NT2/D1 (cell line): ENCODE measurements around the gene MOV10L1.

Experiments used
- DNase-seq: peaks from one replicate; pipeline ENCODE4 v3.0.0-alpha.2; 2011; ENCODE audit warnings: low read depth, low spot score
- H3K27me3 ChIP-seq: 2 replicates; pipeline ENCODE4 v1.6.0; 2011; ENCODE audit warnings: mild to moderate bottlenecking; ENCODE audit not compliant: insufficient read length, insufficient read depth
- H3K36me3 ChIP-seq: 2 replicates; pipeline ENCODE4 v1.6.1; 2011; ENCODE audit warnings: mild to moderate bottlenecking, low read length, mixed read lengths; ENCODE audit not compliant: insufficient read depth, insufficient read length
- H3K4me1 ChIP-seq: 2 replicates; pipeline ENCODE4 v1.5.1; 2011; ENCODE audit not compliant: insufficient read depth, insufficient read length
- H3K4me3 ChIP-seq: 2 replicates; pipeline ENCODE4 v1.5.1; 2011; ENCODE audit warnings: low read depth; ENCODE audit not compliant: insufficient read length
- H3K9ac ChIP-seq: 2 replicates; pipeline ENCODE4 v1.6.0; 2011; ENCODE audit warnings: low read depth; ENCODE audit not compliant: insufficient read length
- H3K9me3 ChIP-seq: 2 replicates; pipeline ENCODE4 v1.5.1; 2011; ENCODE audit warnings: mild to moderate bottlenecking, low read length; ENCODE audit not compliant: insufficient read depth
- SUZ12 ChIP-seq: IDR thresholded peaks from 2 replicates; pipeline ENCODE4 v1.6.1; 2011; ENCODE audit not compliant: insufficient read length, insufficient read depth; ENCODE audit errors: extremely low read depth
- YY1 ChIP-seq: IDR thresholded peaks from 2 replicates; pipeline ENCODE4 v1.6.1; 2011; ENCODE audit not compliant: insufficient read length, insufficient read depth
- ZNF274 ChIP-seq: IDR thresholded peaks from 2 replicates; pipeline ENCODE4 v1.6.1; 2011; ENCODE audit warnings: mild to moderate bottlenecking, low read depth, low read length

Gene MOV10L1

DNA sequence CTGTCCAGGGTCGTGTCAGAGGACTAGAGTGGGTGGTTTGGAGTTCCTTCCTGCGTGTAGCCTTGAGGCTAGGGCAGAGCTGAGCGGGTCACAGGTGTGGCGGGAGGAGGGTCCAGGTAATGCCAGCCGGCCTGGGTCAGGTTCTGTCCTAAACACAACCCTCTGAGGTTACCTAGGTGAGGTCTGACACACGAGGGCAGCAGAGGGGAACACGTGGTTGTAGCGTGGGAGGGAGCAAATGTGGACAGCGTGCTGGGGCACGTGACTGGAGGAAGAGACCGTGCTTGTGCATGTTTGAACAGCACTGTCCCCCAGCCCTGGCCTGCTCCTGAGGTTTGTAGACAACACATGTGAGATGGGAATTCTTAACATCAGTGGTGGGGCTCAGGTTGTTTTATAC, 13.1 kb downstream of the MOV10L1 start:
- no peak overlapping the region for H3K4me3 ChIP-seq
- DNase-seq = no peak
- no peaks in the 10 kb centered on the region for H3K9me3 ChIP-seq
- H3K9ac ChIP-seq = no peak overlapping the region
- H3K36me3 ChIP-seq = no peaks in the 10 kb centered on the region
- no peaks in the 10 kb centered on the region for H3K27me3 ChIP-seq
- TF ChIP-seq SUZ12 = no peak
- no peak for TF ChIP-seq YY1
- TF ChIP-seq ZNF274 = no peak
- H3K4me1 ChIP-seq = no peaks in the 10 kb centered on the region

DNA sequence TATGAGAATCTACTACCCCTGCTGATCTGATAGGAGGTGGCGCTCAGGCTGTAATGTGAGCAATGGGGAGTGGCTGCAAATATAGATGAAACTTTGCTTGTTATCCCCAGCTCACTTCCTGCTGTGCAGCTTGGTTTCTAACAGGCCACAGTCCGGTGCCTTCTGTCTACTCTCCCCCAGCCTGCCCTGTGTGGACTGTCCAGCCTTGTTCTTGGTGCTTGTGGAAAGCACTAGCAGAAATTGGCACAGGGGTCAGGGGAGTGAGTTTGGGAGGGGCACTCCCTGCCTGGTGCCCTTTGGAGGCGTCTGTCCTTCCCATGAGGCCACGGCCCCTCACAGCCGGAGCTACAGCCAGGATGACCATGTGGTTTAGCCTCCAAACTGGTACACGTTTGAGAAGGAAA, 14.3 kb downstream of the MOV10L1 start:
- no peak for DNase-seq
- no peaks in the 10 kb centered on the region for H3K9me3 ChIP-seq
- no peaks in the 10 kb centered on the region for H3K27me3 ChIP-seq
- H3K36me3 ChIP-seq = no peaks in the 10 kb centered on the region
- no peak overlapping the region for H3K4me3 ChIP-seq
- no peak for TF ChIP-seq YY1
- TF ChIP-seq ZNF274 = no peak
- TF ChIP-seq SUZ12 = no peak
- no peak overlapping the region for H3K9ac ChIP-seq
- H3K4me1 ChIP-seq = no peaks in the 10 kb centered on the region

DNA sequence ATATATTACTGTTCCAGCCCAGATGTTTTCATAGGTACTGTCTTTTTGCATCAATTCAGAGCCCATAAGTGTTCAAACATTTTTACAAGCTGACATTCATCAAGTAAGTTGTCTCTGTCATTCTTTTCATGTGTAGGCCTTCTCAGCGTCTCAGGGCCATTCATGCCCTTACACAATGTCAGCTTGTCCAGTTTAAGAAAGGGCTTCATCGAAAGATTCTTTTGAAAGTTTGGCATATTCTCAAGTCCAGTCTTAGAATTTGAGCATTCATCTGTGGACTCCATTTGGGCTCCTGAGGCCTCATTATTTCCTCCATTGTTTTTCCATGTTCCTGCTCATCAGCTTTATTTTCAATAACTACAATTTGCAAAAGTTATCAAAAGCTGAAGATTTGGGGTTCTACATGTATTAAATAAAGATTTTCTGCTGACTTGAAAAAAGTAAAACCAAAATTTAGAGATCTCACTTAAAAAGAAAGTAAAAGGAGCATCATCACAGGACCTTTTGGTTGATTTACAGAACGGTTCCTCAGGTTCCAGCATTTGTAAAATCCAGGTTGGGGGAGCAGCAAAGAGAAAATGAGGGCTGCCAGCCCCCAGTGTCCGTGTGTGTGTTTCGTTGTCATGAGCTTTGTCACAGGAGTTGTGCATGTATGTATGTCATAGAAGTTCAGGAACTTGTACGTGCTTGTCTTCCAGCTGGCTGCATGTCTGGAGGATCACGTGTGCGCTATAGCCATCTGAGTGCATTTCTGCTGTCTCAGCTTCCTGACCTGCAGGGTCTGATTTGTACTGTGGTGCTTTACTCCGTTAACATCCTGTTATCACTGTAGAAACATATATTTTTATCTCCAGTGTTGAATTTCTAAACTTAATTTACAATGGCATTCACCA, 15.6 kb downstream of the MOV10L1 start:
- H3K4me3 ChIP-seq = no peak overlapping the region
- no peaks in the 10 kb centered on the region for H3K27me3 ChIP-seq
- no peak for DNase-seq
- H3K4me1 ChIP-seq = no peaks in the 10 kb centered on the region
- TF ChIP-seq ZNF274 (no peak), YY1 (no peak), SUZ12 (no peak)
- H3K9me3 ChIP-seq = no peaks in the 10 kb centered on the region
- no peak overlapping the region for H3K9ac ChIP-seq
- no peaks in the 10 kb centered on the region for H3K36me3 ChIP-seq

DNA sequence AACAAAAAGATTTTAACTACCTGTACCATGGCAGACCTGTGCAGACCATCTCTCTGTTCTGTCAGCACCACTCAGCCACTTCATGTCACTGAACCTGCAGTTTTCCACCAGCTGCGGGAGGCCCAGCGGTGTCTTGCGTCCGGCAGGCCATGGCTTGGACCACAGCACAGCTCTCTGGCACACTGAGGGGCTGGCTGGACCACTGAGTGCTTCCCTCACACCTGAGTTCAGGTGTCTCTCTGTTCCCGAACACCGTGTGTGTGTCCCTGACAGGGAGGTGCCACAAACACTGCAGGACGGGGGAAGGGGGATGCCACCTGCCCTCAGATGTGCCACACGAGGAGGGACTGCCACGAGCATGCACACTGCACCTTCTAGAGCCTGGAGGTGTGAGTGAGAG, 17.7 kb downstream of the MOV10L1 start:
- no peaks in the 10 kb centered on the region for H3K9me3 ChIP-seq
- H3K9ac ChIP-seq = no peak overlapping the region
- H3K4me3 ChIP-seq = no peak overlapping the region
- TF ChIP-seq YY1 (no peak), SUZ12 (no peak), ZNF274 (no peak)
- H3K27me3 ChIP-seq = no peaks in the 10 kb centered on the region
- H3K4me1 ChIP-seq = peaks cover 3% of the 10 kb centered on the region
- DNase-seq = no peak
- no peaks in the 10 kb centered on the region for H3K36me3 ChIP-seq

DNA sequence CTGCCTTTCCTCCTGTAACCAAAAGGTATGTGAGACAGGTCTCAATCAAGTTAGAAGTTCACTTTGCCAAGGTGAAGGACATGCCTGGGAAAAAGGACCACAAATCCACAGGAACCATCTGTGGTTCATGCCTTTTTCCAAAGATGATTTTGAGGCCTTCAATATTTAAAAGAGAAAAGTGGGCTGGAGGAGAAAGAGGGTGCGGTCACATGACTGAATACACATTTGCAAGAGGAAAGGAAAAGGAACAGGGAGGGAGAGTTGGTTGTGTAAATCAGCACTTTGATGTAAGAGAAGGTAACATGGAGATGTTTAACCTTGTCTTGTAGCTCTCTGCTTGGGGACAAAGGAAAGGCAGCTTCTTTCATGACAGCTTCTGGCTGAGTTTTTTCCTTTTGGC, 21.2 kb downstream of the MOV10L1 start:
- no peak for DNase-seq
- Histone ChIP-seq H3K4me3 (no peak overlapping the region), H3K27me3 (no peaks in the 10 kb centered on the region), H3K36me3 (no peaks in the 10 kb centered on the region), H3K9me3 (no peaks in the 10 kb centered on the region), H3K9ac (no peak overlapping the region), H3K4me1 (peaks cover 7% of the 10 kb centered on the region)
- TF ChIP-seq ZNF274 (no peak), YY1 (no peak), SUZ12 (no peak)

DNA sequence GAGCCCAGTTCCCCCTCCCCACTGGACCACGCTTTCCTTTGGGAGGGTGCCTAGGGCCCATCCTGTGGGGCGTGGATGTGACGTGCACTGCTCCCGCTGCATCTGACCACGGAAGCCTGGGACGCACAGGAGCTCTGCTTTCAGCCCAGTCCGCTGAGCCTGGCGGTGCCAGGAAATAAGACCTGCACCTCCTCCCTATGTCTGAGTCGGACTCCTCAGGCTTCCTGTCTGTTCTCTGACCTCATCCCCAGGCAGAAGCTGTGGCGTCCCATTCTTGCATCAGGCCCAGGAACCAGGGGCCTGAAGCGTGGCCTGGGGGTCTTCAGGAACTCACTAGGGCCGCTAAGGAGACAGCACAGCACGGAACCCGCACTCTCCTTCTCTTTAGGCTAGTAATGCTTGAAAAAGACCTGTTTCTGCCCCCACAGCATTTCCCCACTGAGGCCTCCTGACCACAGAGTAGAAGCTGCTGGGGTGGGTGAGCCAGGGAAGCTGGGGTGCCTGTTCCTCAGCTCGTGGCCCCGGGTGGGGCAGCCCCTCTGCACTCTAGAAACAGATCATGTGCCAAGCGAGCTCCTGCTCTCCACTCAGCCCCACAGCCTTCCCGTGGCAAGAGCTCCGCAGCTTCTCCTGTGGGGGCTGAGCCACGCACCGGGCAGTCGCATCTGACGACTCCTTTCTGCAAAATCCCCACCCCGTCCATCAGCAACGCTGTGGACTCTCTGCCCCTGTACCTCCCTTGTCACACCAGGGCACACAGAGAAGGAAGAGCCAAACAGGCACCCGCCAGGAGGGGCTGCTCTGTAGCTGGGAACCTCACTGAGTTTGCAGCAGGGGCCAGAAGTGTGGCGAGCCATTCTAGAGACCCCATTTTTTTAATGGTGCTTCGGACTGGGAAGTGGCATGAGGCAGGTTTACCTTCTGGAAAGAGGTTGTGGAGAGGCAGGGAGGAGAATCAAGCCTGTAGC, 22.6 kb downstream of the MOV10L1 start:
- no peak for DNase-seq
- Histone ChIP-seq H3K9ac (no peak overlapping the region), H3K36me3 (no peaks in the 10 kb centered on the region), H3K9me3 (no peaks in the 10 kb centered on the region), H3K4me1 (peaks cover 7% of the 10 kb centered on the region), H3K27me3 (no peaks in the 10 kb centered on the region), H3K4me3 (no peak overlapping the region)
- TF ChIP-seq SUZ12 (no peak), YY1 (no peak), ZNF274 (no peak)

DNA sequence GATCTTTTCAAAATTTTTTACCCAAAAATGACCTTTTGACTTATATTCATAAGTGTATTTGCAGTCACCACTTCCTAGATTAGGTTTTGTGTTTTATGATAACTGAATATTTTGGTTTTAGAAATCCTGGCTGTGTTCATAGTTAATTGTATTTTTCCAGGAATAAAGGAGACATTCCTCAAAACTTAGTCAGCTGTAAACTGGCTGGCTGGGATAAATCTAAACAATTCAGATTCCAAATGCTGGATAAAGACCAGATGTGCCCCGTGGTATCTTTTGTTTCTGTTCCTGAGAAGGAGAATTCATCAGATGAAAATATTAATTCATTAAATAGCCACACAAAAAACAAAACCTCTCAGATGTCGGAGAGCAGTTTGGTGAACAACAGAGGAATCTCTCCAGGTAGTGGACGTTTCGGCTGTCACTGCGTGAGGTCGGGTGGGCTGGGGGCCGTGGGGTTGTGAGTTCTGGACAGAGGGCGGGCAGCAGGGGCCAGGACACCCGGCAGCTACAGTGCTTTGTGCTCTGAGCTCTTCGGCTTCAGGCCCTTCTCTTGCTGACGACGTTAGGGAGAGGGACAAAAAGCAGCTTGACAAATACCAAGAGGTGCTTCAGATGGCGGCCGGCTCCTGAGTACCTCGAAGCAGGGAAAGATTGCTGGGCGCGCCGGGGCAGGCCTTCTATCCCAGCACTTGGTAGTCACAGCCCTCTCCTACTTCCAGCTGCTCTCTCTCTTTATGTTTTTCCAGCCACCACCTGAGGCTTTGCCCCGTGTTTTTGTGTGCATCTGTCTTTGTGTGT, 24.6 kb downstream of the MOV10L1 start:
- Histone ChIP-seq H3K4me1 (peaks cover 9% of the 10 kb centered on the region), H3K9me3 (no peaks in the 10 kb centered on the region), H3K4me3 (no peak overlapping the region), H3K9ac (no peak overlapping the region), H3K36me3 (no peaks in the 10 kb centered on the region), H3K27me3 (no peaks in the 10 kb centered on the region)
- no peak for DNase-seq
- TF ChIP-seq SUZ12 (no peak), YY1 (no peak), ZNF274 (no peak)
